Stimulated activated CD4-positive, alpha-beta T cell treated with anti-CD3 and anti-CD28 coated beads, Interleukin-2, amount 100 ng/mL, for 48 hours (primary cell): ENCODE data around the gene GPR62.

Experiments
- DNase-seq, 2 donors: peaks; one replicate each; pipeline ENCODE4 v3.0.0-alpha.2; 2020

The GPR62 gene

GRCh38 chr3:51955893-51956770, 951 bp downstream of the GPR62 start:
- peak in 1 of 2 donors; percentile 36 for DNase-seq

DNA sequence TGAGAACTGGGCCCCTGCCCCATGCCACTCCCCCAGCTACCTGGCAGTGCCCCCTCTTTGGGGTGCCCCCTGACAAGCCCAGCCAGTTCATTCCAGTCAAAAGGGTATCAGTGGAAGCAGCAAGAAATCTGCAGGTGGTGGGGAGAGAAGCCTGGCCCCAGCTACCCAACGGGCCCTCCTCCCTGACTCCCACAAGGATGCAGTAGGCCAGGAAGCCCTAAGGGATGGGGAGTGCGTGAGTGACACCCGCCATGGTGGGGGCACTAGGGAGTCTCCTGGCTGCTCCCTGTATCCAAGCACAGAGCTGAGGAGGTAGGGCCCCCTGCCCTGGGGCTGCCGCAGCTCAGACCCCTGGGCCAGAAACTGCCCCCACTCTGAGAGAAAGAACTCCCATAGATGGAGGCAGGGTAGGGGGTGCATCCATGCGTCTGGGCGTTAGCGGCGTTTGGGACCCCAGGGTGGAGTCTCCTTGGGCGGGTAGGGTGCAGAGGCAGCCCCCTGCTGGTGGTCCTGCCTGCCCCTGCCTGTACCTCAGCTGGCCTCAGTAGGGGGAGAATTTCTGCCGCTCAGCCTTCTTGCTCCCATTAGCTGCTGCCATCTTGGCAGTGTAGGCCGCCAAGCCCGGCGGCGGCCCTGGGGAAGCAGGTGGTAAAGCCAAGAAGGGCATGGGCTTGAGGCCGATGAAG, 2.5 kb downstream of the GPR62 start:
- DNase-seq, result no peak

- DNase-seq, result no peak
Measured at GRCh38 chr3:51958603-51959521, 3.7 kb downstream of the GPR62 start.

DNA sequence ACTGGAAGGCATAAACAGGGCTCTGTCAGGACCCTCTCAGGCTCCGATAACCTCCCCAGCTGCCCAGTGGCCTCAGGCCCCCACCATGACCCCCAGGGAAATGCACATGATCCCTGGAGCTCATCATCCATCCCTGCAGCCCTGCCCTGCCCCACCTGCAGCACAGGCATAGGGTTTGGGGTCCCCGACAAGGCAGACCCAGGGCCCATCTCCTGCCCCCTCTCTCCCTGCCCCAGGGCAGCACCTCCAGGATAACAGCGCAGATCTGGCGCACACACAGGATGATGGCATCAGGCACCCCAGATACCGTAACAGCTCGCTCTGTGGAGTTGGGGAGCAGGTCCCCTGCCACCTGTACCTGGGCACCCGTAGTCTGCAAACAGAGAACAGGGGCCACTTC, 4.5 kb downstream of the GPR62 start:
- no peak for DNase-seq

GRCh38 chr3:51960386-51960785, 5.2 kb downstream of the GPR62 start:
- no peak for DNase-seq

- DNase-seq, result no peak
Measured at GRCh38 chr3:51961011-51961410, 5.8 kb downstream of the GPR62 start.

- DNase-seq, result no peak
Measured at GRCh38 chr3:51961602-51962569, 6.7 kb downstream of the GPR62 start.

- DNase-seq, result no peak
Measured at GRCh38 chr3:51962854-51963530, 7.8 kb downstream of the GPR62 start.

- no peak for DNase-seq
Measured at GRCh38 chr3:51963951-51964451, 8.8 kb downstream of the GPR62 start.

DNA sequence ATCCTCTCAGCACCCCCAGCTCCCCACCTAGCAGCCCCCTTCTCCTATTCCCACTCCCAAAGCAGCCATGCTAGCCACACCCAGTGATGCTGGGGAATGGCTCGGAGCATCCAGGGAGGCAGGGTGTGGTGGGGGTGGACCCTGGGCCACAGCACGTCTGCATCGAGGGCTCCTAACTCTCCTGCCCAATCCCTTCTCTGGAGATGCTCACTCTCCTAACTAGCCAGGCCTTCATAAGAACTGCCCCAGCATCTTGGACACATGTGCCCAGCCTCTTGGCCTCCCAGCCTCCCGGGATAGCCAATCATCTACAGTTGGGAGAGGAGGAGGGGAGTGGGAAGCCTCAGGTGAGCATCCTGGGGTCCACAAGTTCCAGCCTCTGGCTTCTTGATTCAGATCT, 9.3 kb downstream of the GPR62 start:
- DNase-seq, result no peak

DNA sequence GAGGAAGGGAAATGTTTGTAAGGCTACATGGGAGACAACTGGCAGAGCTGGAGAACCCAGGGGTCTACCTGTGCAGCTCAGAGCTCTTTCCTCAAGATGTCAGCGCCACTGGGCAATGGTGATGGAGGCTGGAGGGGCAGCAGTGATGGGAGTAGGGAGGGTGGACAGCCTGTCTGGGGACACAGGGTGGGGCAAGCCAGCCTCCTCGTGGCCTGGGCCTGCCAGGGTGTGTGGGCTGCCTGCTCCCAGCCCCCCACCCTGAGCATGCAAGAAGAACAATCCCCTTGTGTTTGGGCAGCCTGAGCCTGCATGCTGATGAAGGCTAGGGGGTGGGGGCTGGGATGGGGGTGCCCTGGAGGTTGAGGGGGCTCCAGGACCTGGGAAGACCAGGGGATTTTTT, 10.8 kb downstream of the GPR62 start:
- DNase-seq, result no peak

- no peak for DNase-seq
Measured at GRCh38 chr3:51966486-51966885, 11.3 kb downstream of the GPR62 start.

GRCh38 chr3:51966922-51967383, 11.8 kb downstream of the GPR62 start:
- DNase-seq, result no peak

- peak in 1 of 2 donors; percentile 35 for DNase-seq
Measured at GRCh38 chr3:51967384-51968169, 12.4 kb downstream of the GPR62 start, which contains the start of gene PCBP4. PCBP4 (minus strand) TSS chr3:51967454; CDS start chr3:51961240, 6,214 bp downstream.

DNA sequence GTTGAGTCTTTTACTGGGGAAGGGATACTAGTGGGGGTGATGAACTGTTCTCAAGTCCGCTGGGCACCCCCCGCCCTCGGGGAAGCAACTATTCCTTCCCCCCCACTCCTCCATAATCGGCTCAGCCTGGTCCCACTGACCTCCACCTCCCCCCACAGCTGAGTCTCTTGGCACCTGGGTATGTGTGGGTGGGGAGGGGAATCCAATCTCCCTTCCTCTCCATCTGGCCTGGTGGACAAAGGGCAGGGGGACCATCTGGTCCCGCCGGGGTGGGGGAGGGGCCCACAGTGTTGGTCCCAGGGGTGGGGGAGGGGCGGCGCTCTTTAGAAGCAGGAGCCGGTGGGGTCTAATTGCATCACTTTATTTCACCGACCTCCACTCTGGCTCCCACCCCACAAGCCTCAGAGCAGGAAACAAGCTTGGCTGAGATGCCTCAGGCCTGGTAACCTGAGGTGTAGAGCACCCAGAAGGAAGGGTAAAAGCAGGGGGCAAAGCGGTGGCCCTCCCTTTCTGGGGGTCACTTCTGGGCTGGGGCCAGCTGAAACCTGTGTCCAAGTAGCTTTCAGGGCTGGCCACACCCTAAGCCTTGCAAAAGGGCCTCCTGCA, 13.1 kb downstream of the GPR62 start:
- DNase-seq, result no peak

DNA sequence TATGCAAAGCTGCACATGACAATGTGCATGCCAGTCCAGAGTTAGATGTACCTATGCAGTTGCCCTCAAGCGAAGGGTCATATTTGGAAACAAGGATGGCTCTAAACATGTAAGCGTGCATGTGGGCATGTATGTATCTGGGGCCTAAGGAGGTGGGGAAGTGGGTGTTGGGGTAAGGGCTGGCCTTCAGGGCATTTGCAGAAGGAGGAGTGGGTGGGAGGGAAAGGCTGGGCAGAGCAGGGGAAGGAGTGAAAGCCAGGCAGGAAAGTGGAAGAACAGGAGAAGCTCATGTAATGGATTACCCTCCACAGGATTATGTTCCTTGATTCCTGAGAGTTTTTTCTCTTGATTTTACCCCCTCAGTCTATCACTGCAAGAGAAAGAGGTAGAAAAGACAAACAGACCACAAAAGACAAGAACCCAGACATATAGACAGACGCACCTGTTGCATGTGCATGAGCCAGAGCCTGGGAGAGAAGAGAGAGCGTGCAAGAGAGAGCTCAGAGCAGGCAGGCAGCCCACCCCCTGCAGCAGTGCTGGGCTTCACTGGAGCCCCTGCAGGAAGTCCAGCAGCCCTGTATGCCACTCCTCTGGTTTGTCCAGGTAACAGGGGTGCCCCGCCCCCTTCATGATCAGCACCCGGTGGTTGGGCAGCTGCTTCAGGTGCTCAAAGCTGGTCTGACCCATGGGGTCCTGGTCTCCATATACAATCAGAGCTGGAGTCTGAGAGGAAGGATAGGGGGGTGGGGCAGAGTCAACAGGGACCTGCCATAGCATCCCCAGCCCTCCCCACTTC, 13.9 kb downstream of the GPR62 start:
- DNase-seq, result no peak

DNA sequence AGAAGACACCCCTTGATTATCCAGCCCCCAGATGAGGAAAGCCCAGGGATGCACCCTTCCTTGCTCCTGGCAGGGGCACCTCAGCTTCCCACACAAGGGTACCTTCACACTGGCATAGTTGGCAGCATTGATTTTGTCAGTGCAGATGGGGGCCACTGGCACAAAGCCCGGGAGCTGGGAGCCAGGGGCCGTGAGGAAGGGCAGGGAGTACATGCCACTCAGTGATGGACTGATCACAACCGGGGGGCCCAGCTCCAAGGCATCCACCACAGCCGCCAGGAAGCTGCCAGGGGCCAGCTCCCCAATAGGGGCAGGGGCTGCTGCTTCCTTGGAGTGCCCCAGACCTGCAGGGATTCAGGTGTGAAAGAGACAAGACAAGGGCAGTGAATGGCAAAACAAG, 14.7 kb downstream of the GPR62 start:
- DNase-seq, result no peak

DNA sequence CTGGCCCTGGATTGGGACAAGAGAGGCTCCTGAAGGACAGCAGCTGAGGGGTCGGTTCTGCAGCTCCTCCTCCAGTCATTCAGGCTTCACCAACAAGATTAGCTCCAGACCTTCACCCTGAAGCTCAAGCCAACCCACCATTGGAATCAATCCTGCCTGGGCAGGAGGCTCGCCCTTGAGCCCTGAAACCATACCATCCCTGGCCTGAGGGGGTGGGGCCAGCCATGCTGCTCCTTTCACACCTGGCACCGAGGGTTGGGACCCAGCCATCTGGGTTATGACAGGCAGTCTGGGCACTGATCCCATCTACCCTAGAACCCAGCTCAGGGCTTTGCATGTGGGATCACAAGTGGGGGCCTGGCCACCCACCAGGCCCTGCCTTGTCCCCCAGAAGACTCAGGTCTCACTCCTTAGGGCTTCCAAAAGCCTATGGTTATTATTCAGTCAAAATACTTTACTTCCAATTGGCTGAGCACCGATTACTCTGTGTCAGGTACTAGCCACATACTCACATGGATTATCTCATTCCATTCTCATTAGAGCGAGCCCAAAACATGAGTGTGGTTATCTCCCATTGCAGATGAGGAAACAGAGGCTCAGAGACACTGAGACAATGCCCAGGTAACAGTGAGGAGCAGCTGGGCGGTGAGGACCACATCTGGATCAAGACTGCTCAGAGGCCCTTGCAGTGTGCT, 15.6 kb downstream of the GPR62 start:
- DNase-seq, result no peak
